ENCODE data around the gene ARFGAP3.

The ARFGAP3 gene

DNA sequence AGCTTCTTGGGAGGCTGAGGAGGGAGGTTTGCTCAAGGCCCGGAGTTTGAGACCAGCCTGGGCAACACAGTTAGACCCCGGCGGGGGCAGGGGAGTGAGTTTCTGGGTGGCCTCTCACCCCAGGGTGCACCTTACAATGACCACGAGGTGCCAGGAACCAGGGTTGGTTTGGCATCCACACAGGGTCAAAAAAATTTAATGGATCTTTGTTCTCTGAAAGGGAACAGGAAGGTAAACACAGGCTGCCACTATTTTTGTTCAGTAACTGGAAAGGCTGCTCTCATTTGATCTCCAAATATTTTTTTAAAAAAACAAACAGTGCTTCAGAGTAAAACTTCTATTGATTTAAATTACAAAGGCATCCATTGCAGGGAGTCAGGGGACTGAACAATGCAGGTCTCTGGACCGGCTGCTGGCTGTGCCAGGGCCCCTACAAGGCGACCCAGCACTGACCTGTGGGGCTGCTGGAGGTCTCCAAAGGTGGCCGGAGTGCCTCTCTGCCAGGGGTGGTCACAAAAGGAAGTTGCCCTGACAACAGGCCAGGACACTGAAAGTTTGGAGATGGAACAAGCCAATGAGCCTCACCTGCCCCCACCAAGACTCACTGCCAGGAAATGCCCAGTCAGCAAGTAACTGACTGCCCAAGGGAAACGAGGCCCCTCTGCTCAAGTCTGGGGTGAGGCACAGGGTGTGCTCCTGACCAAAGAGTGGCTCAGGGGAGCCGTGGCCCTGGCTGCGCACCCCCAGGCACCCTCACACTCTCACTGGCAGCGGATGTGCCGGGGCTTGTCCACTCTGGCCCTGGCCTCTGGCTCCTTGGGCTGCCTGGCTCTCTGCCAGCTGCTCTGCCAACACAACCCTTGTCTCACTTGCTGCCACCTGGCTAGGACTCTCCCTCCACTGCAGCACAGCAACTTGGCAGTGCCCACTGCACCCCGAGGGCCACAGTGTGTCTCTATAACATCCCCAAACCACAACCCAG lies 51.8 kb downstream of the ARFGAP3 start:
- Histone ChIP-seq H3K9me2 (replicated peaks; ENCODE audit: low read depth, low read length) (no peaks in the 10 kb centered on the region), H3K4me2 (ENCODE audit: low read depth, low read length, poor library complexity, severe bottlenecking) (peak overlapping the region; percentile 39), H2AFZ (ENCODE audit: low read length) (no peak overlapping the region), H3K36me3 (ENCODE audit: insufficient read depth, low read length) (peaks cover 63% of the 10 kb centered on the region), H3K9me3 (ENCODE audit: insufficient read depth, low read depth, low read length) (no peaks in the 10 kb centered on the region), H3K9ac (ENCODE audit: low read depth, low read length, poor library complexity, severe bottlenecking) (peak overlapping the region; percentile 3), H3K4me3 (ENCODE audit: low read length, poor library complexity, severe bottlenecking) (no peak overlapping the region), H3K79me2 (ENCODE audit: insufficient read depth, low read length) (no peaks in the 10 kb centered on the region), H3F3A (ENCODE audit: low read depth) (no peaks in the 10 kb centered on the region), H3K4me1 (ENCODE audit: insufficient read depth, low read length, poor library complexity, severe bottlenecking) (peaks cover 15% of the 10 kb centered on the region), H4K20me1 (ENCODE audit: insufficient read depth, low read length, poor library complexity, severe bottlenecking) (no peaks in the 10 kb centered on the region), H3K27me3 (ENCODE audit: insufficient read depth, low read length, poor library complexity, severe bottlenecking) (no peaks in the 10 kb centered on the region)
- TF ChIP-seq EZH2phosphoT487 (IDR thresholded peaks at IDR 0.05; ENCODE audit: borderline replicate concordance), result no peak
- no peak for TF ChIP-seq CTCF (conservative IDR thresholded peaks at IDR 0.05; ENCODE audit: low read length)

DNA sequence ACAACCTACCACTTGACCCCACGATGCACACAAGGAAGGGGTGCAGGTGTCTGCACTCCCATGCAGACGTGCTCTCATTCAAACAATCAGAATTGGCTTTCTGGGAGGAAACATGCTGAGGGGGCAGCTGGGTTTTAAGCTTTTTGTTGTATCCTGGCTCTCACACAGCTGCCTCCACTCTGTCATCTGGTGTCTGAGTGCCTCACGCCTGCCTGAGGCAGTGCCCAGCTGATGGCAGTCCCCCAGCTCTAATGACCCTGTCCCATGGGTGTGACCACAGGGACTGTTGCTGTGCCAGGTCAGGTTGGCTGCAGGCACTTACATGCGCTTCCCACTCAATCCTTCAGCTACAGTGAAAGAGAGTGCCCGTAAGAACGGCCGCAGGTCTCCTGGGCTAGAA lies 53.7 kb downstream of the ARFGAP3 start:
- Histone ChIP-seq H3K9me3 (ENCODE audit: insufficient read depth, low read depth, low read length) (no peaks in the 10 kb centered on the region), H3K4me1 (ENCODE audit: insufficient read depth, low read length, poor library complexity, severe bottlenecking) (peaks cover 15% of the 10 kb centered on the region)
- no peak for TF ChIP-seq EZH2phosphoT487 (IDR thresholded peaks at IDR 0.05; ENCODE audit: borderline replicate concordance)

DNA sequence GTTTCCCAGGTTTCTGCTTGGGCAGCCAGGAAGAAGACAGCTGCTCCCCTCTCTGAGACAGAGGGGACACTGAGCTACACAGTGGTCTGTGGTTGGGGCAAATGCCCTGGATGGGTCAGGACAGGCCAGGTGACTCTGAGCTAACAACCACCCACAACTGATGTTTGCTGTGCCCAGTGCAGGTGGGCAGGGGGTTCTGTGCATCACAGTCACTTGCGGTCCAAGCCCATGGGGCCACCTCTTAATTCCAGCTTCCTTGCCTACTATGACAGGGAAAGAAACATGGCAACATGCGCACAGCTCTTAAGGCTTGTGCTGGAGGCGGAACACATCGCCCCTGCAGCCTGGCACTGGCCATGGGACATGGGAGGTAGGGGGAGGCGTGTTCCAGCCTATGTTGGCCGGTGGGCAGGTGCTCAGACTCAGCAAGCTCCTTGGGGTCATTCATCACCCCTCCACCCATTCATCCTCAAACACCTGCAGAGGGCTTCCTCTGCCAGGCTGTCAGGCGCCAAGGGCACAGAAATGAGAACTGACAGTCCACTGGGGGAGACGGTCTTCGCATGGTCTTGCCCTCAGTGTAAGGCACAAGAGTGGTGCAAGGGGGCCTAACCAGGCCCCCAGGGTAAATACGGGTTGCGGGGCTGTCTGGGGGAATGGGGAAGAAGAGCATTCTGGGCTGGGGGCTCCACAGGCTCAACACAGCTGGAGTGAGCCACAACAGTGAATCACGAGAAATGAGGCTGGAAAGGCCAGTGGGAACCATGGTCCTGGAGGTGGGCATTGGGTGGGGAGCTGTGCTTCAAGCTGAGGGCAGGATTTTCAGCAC lies 55.6 kb downstream of the ARFGAP3 start:
- H3K36me3 ChIP-seq (ENCODE audit: insufficient read depth, low read length), result peaks cover 69% of the 10 kb centered on the region; the same call in 1 of the 2 replicates
- no peak overlapping the region for H3K4me2 ChIP-seq (ENCODE audit: low read depth, low read length, poor library complexity, severe bottlenecking)
- no peak overlapping the region for H2AFZ ChIP-seq (ENCODE audit: low read length)
- no peaks in the 10 kb centered on the region for H3K9me3 ChIP-seq (ENCODE audit: insufficient read depth, low read depth, low read length)
- H3K9me2 ChIP-seq (replicated peaks; ENCODE audit: low read depth, low read length), result no peaks in the 10 kb centered on the region
- H3K9ac ChIP-seq (ENCODE audit: low read depth, low read length, poor library complexity, severe bottlenecking), result no peak overlapping the region
- no peaks in the 10 kb centered on the region for H4K20me1 ChIP-seq (ENCODE audit: insufficient read depth, low read length, poor library complexity, severe bottlenecking)
- H3K79me2 ChIP-seq (ENCODE audit: insufficient read depth, low read length), result no peaks in the 10 kb centered on the region
- no peak overlapping the region for H3K4me3 ChIP-seq (ENCODE audit: low read length, poor library complexity, severe bottlenecking)
- H3F3A ChIP-seq (ENCODE audit: low read depth), result no peaks in the 10 kb centered on the region
- TF ChIP-seq EZH2phosphoT487 (IDR thresholded peaks at IDR 0.05; ENCODE audit: borderline replicate concordance) (no peak), CTCF (conservative IDR thresholded peaks at IDR 0.05; ENCODE audit: low read length) (no peak)
- H3K4me1 ChIP-seq (ENCODE audit: insufficient read depth, low read length, poor library complexity, severe bottlenecking), result peaks cover 13% of the 10 kb centered on the region
- H3K27me3 ChIP-seq (ENCODE audit: insufficient read depth, low read length, poor library complexity, severe bottlenecking), result no peaks in the 10 kb centered on the region

More for the DNA sequence above, 53.7 kb downstream of the ARFGAP3 start:
- Histone ChIP-seq H3K79me2 (ENCODE audit: insufficient read depth, low read length) (no peaks in the 10 kb centered on the region), H3K9me2 (replicated peaks; ENCODE audit: low read depth, low read length) (no peaks in the 10 kb centered on the region), H2AFZ (ENCODE audit: low read length) (no peak overlapping the region), H3F3A (ENCODE audit: low read depth) (no peaks in the 10 kb centered on the region), H3K27me3 (ENCODE audit: insufficient read depth, low read length, poor library complexity, severe bottlenecking) (no peaks in the 10 kb centered on the region), H3K4me3 (ENCODE audit: low read length, poor library complexity, severe bottlenecking) (no peak overlapping the region), H4K20me1 (ENCODE audit: insufficient read depth, low read length, poor library complexity, severe bottlenecking) (no peaks in the 10 kb centered on the region), H3K9ac (ENCODE audit: low read depth, low read length, poor library complexity, severe bottlenecking) (no peak overlapping the region), H3K4me2 (ENCODE audit: low read depth, low read length, poor library complexity, severe bottlenecking) (no peak overlapping the region), H3K36me3 (ENCODE audit: insufficient read depth, low read length) (peaks cover 66% of the 10 kb centered on the region)

Data from Loucy (cell line).